ENCODE measurements around the gene PCDHGB5.
A peak's percentile ranks its signal among the peaks of the same experiment; 100 is the strongest.
"Not testable (repeated sequence)": the region's sequence is repeated elsewhere in the genome, so short reads cannot be mapped to it uniquely, and the experiment has no call there.

PCDHGB5 gene

DNA sequence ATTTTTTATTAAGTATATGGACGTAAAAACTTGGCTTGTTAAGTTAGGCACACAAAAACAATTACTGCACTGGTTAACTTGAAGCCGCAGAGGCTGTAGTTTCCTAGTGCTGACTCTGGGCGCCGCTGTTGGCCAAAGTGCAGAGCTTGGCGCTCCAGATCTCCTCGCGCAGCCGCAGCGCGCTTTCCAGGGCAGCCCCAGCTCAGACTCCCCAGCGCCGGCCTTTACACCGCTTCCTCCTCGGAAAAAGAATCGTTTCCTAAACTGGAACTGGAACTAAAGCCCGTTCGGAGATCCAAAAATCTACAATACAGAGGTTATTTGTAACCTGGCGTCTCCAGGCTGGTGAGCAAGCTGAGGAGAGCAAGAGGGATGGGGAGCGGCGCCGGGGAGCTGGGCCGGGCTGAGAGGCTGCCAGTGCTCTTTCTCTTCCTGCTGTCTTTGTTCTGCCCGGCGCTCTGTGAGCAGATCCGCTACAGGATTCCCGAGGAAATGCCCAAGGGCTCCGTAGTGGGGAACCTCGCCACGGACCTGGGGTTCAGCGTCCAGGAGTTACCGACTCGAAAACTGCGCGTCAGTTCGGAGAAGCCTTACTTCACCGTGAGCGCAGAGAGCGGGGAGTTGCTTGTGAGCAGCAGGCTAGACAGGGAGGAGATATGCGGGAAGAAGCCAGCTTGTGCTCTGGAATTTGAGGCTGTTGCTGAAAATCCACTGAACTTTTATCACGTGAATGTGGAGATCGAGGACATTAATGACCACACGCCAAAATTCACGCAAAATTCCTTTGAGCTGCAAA, at the start of gene PCDHGB5:
TSS of gene PCDHGB5 (plus strand) at position 192 of the 796 bp plus-strand sequence. CDS start at position 373, 181 bp downstream.
- not testable (repeated sequence) for H3K36me3 ChIP-seq (ENCODE audit: insufficient read depth, low read depth, low read length); H3K27me3 ChIP-seq (ENCODE audit: insufficient read depth, low read length); H3K27ac ChIP-seq (ENCODE audit: low read length); H3K4me1 ChIP-seq (ENCODE audit: insufficient read depth, low read length); H3K4me3 ChIP-seq (ENCODE audit: low read length); H3K9ac ChIP-seq (ENCODE audit: low read depth, low read length)
- H3K9me3 ChIP-seq (ENCODE audit: insufficient read depth, low read depth, low read length): peaks cover 79% of the 10 kb centered on the region

DNA sequence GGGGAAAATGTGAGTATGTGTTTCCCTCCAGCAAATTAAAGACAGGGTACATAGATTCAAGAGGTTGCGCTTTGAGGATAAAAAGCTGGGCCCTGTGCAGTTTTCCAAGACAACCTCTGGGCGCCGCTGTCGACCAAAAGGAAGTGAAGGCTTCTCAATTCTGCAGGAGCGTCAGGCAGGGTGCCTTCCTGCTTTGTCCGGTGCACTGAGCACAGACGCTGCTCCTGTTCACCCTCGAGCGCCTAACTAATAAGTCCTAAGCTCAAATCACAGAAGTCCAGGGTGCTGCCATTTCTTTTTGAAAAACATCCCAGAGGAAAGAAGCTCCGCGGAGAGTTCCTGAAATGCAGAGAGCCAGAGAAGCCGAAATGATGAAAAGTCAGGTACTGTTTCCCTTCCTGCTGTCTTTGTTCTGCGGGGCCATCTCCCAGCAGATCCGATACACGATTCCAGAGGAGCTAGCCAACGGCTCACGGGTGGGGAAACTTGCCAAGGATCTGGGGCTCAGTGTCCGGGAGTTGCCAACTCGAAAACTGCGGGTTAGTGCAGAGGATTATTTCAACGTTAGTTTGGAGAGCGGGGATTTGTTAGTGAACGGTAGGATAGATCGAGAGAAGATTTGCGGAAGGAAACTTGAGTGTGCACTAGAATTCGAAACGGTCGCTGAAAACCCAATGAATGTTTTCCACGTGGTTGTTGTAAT, 47.7 kb upstream of the PCDHGB5 start, which contains the start of gene PCDHGB1:
TSS of gene PCDHGB1 (plus strand) at position 183 of the 703 bp plus-strand sequence. CDS start at position 345, 162 bp downstream.
- Histone ChIP-seq H3K9me3 (ENCODE audit: insufficient read depth, low read depth, low read length) (peaks cover 53% of the 10 kb centered on the region), H3K4me1 (ENCODE audit: insufficient read depth, low read length) (no peaks in the 10 kb centered on the region), H3K27ac (ENCODE audit: low read length) (no peak within 1 kb of the TSS), H3K36me3 (ENCODE audit: insufficient read depth, low read depth, low read length) (no peaks in the 10 kb centered on the region), H3K9ac (ENCODE audit: low read depth, low read length) (no peak within 1 kb of the TSS), H3K27me3 (ENCODE audit: insufficient read depth, low read length) (no peaks in the 10 kb centered on the region), H3K4me3 (ENCODE audit: low read length) (peak within 1 kb of the TSS; percentile 42; the same call in 1 of the 2 replicates)

DNA sequence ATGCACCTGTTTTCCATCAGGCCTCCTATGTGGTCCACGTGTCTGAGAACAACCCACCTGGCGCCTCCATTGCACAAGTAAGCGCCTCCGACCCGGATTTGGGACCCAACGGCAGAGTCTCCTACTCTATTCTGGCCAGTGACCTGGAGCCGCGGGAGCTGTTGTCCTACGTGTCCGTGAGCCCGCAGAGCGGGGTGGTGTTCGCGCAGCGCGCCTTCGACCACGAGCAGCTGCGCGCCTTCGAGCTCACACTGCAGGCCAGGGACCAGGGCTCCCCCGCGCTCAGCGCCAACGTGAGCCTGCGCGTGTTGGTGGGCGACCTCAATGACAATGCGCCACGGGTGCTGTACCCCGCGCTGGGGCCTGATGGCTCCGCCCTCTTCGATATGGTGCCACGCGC, 46.2 kb upstream of the PCDHGB5 start:
- Histone ChIP-seq H3K9me3 (ENCODE audit: insufficient read depth, low read depth, low read length) (peaks cover 60% of the 10 kb centered on the region), H3K4me3 (ENCODE audit: low read length) (no peak overlapping the region), H3K27ac (ENCODE audit: low read length) (no peak overlapping the region), H3K4me1 (ENCODE audit: insufficient read depth, low read length) (no peaks in the 10 kb centered on the region), H3K9ac (ENCODE audit: low read depth, low read length) (no peak overlapping the region), H3K36me3 (ENCODE audit: insufficient read depth, low read depth, low read length) (no peaks in the 10 kb centered on the region; the same call in 1 of the 2 replicates), H3K27me3 (ENCODE audit: insufficient read depth, low read length) (no peaks in the 10 kb centered on the region)

GRCh38 chr5:141354900-141355469, 42.8 kb upstream of the PCDHGB5 start, which contains the start of gene PCDHGA4:
TSS of gene PCDHGA4 (plus strand) at chr5:141355021. CDS start at chr5:141355108, 87 bp downstream.
- Histone ChIP-seq H3K4me3 (ENCODE audit: low read length) (no peak within 1 kb of the TSS), H3K27me3 (ENCODE audit: insufficient read depth, low read length) (no peaks in the 10 kb centered on the region), H3K9ac (ENCODE audit: low read depth, low read length) (no peak within 1 kb of the TSS), H3K4me1 (ENCODE audit: insufficient read depth, low read length) (no peaks in the 10 kb centered on the region), H3K9me3 (ENCODE audit: insufficient read depth, low read depth, low read length) (peaks cover 67% of the 10 kb centered on the region), H3K27ac (ENCODE audit: low read length) (no peak within 1 kb of the TSS), H3K36me3 (ENCODE audit: insufficient read depth, low read depth, low read length) (no peaks in the 10 kb centered on the region; the same call in 1 of the 2 replicates)

- Histone ChIP-seq H3K9ac (ENCODE audit: low read depth, low read length) (no peak overlapping the region), H3K9me3 (ENCODE audit: insufficient read depth, low read depth, low read length) (peaks cover 70% of the 10 kb centered on the region), H3K4me1 (ENCODE audit: insufficient read depth, low read length) (no peaks in the 10 kb centered on the region), H3K27me3 (ENCODE audit: insufficient read depth, low read length) (no peaks in the 10 kb centered on the region), H3K4me3 (ENCODE audit: low read length) (no peak overlapping the region), H3K27ac (ENCODE audit: low read length) (no peak overlapping the region), H3K36me3 (ENCODE audit: insufficient read depth, low read depth, low read length) (no peaks in the 10 kb centered on the region; the same call in 1 of the 2 replicates)
Measured at GRCh38 chr5:141355641-141356040, 42.1 kb upstream of the PCDHGB5 start.

GRCh38 chr5:141356133-141356532, 41.6 kb upstream of the PCDHGB5 start:
- no peak overlapping the region for H3K27ac ChIP-seq (ENCODE audit: low read length)
- no peak overlapping the region for H3K9ac ChIP-seq (ENCODE audit: low read depth, low read length)
- no peak overlapping the region for H3K4me3 ChIP-seq (ENCODE audit: low read length)
- H3K4me1 ChIP-seq (ENCODE audit: insufficient read depth, low read length): no peaks in the 10 kb centered on the region
- H3K27me3 ChIP-seq (ENCODE audit: insufficient read depth, low read length): no peaks in the 10 kb centered on the region
- H3K9me3 ChIP-seq (ENCODE audit: insufficient read depth, low read depth, low read length): peaks cover 71% of the 10 kb centered on the region
- no peaks in the 10 kb centered on the region; the same call in 1 of the 2 replicates for H3K36me3 ChIP-seq (ENCODE audit: insufficient read depth, low read depth, low read length)

- H3K9me3 ChIP-seq (ENCODE audit: insufficient read depth, low read depth, low read length): peaks cover 70% of the 10 kb centered on the region
- H3K4me1 ChIP-seq (ENCODE audit: insufficient read depth, low read length): no peaks in the 10 kb centered on the region
- H3K36me3 ChIP-seq (ENCODE audit: insufficient read depth, low read depth, low read length): no peaks in the 10 kb centered on the region; the same call in 1 of the 2 replicates
- H3K27me3 ChIP-seq (ENCODE audit: insufficient read depth, low read length): no peaks in the 10 kb centered on the region
- H3K4me3 ChIP-seq (ENCODE audit: low read length): no peak overlapping the region
- H3K9ac ChIP-seq (ENCODE audit: low read depth, low read length): no peak overlapping the region
- no peak overlapping the region for H3K27ac ChIP-seq (ENCODE audit: low read length)
Measured at GRCh38 chr5:141356950-141357349, 40.8 kb upstream of the PCDHGB5 start.

DNA sequence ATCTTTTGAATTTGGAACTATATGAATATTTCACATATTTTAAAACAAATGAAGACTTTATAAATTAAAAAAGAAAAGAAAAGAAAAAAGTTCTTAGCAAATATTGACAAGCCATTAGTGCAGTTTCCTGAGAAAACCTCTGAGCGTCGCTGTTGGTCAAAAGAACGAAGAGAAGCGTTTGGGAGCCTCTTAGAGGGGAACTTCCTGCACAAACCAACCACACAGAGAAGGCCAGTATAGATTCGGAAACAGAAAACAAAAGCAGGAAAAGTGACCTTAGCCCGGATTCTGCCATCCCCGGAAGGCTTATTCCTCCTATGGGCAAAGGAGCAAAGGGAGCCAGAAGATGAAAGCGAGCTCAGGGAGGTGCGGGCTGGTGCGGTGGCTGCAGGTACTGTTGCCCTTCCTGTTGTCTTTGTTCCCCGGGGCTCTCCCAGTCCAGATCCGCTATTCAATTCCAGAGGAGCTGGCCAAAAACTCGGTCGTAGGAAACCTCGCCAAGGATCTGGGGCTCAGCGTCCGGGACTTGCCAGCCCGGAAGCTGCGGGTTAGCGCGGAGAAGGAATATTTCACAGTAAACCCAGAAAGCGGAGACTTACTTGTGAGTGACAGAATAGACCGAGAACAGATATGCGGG, 37.8 kb upstream of the PCDHGB5 start, which contains the start of gene PCDHGB2:
TSS of gene PCDHGB2 (plus strand) at position 205 of the 637 bp plus-strand sequence. CDS start at position 347, 142 bp downstream.
- Histone ChIP-seq H3K36me3 (ENCODE audit: insufficient read depth, low read depth, low read length) (no peaks in the 10 kb centered on the region; the same call in 1 of the 2 replicates), H3K9ac (ENCODE audit: low read depth, low read length) (no peak within 1 kb of the TSS), H3K9me3 (ENCODE audit: insufficient read depth, low read depth, low read length) (peaks cover 76% of the 10 kb centered on the region), H3K27ac (ENCODE audit: low read length) (no peak within 1 kb of the TSS), H3K4me3 (ENCODE audit: low read length) (peak within 1 kb of the TSS; percentile 44; the same call in 1 of the 2 replicates), H3K27me3 (ENCODE audit: insufficient read depth, low read length) (no peaks in the 10 kb centered on the region), H3K4me1 (ENCODE audit: insufficient read depth, low read length) (no peaks in the 10 kb centered on the region)

DNA sequence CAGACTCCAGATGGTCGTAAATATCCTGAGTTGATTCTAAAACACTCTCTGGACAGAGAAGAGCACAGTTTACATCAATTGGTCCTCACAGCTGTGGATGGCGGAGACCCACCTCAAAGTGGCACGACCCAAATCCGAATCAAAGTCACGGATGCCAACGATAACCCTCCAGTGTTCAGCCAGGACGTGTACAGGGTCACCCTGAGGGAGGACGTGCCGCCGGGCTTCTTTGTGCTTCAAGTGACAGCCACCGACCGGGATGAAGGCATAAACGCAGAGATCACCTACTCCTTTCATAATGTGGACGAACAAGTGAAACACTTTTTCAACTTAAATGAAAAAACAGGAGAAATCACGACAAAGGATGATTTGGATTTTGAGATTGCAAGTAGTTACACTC, 37.1 kb upstream of the PCDHGB5 start:
- no peak overlapping the region for H3K9ac ChIP-seq (ENCODE audit: low read depth, low read length)
- H3K27ac ChIP-seq (ENCODE audit: low read length): no peak overlapping the region
- H3K4me3 ChIP-seq (ENCODE audit: low read length): no peak overlapping the region
- no peaks in the 10 kb centered on the region for H3K4me1 ChIP-seq (ENCODE audit: insufficient read depth, low read length)
- H3K9me3 ChIP-seq (ENCODE audit: insufficient read depth, low read depth, low read length): peaks cover 76% of the 10 kb centered on the region
- H3K36me3 ChIP-seq (ENCODE audit: insufficient read depth, low read depth, low read length): no peaks in the 10 kb centered on the region; the same call in 1 of the 2 replicates
- H3K27me3 ChIP-seq (ENCODE audit: insufficient read depth, low read length): no peaks in the 10 kb centered on the region

DNA sequence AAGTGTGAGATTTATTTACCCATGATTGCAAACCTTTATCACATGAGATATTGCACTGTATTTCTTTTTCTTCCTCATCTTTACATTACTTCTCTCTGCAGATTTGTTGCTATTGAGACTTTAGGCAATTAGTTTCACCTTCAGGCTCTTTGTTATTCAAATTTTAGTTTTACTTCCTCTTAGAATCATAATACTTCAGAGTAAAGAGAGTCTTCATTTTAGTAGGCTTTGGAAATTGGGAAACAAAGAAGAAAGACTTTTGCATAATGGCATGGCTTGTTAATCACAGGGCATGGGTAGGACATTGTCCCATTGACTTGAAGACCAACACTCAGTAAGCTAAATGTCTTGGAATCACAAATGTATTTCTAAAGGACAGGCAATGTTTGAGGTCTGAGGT, 35.0 kb upstream of the PCDHGB5 start:
- H3K4me3 ChIP-seq (ENCODE audit: low read length): peak overlapping the region; percentile 23; the same call in 1 of the 2 replicates

More for the DNA sequence above, 35.0 kb upstream of the PCDHGB5 start:
- Histone ChIP-seq H3K27ac (ENCODE audit: low read length) (no peak overlapping the region), H3K9ac (ENCODE audit: low read depth, low read length) (no peak overlapping the region), H3K27me3 (ENCODE audit: insufficient read depth, low read length) (no peaks in the 10 kb centered on the region), H3K9me3 (ENCODE audit: insufficient read depth, low read depth, low read length) (peaks cover 75% of the 10 kb centered on the region), H3K36me3 (ENCODE audit: insufficient read depth, low read depth, low read length) (no peaks in the 10 kb centered on the region; the same call in 1 of the 2 replicates), H3K4me1 (ENCODE audit: insufficient read depth, low read length) (no peaks in the 10 kb centered on the region)
